HG02678 (cell line): ENCODE data around the gene MYT1.

Source experiments
- ATAC-seq: cut with Tn5 transposase; IDR thresholded peaks from one replicate; pipeline ENCODE4 v1.9.1; 2021; ENCODE audit warnings: mild to moderate bottlenecking, moderate library complexity; ENCODE audit not compliant: unreplicated experiment

The MYT1 gene

DNA sequence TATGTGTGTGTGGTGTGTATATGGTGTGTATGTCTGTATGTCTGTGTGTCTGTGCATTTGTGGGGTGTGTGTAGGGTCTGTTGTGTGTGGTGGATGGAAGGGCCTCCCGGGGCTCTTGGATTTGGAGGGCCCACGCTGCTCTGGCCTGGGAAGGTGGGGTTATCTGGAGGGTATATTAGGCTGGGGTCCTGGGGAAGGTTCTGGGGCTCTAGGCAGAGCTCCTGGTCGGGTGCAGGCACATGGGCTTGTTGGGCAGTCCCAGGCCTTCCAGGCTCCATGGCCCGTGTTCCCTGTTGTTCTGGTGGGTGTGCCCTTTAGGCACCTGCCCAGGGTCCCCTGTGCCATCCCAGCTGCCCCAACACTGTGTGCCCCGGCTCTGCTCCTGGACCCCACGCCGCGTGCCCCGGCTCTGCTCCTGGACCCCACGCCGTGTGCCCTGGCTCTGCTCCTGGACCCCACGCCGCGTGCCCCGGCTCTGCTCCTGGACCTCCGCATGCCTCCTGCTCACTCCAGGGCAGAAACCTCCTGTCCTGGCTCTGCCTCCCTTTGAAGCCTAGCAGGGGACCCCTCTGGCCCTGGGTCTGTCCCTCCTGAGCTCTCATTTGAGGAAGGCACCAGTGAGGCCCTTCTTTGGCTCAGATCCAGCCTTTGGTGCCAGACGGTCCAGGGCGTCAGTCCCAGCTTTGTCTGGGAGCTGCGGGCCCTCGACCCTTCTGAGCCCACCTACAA, 10.2 kb upstream of the MYT1 start:
- ATAC-seq: no peak

DNA sequence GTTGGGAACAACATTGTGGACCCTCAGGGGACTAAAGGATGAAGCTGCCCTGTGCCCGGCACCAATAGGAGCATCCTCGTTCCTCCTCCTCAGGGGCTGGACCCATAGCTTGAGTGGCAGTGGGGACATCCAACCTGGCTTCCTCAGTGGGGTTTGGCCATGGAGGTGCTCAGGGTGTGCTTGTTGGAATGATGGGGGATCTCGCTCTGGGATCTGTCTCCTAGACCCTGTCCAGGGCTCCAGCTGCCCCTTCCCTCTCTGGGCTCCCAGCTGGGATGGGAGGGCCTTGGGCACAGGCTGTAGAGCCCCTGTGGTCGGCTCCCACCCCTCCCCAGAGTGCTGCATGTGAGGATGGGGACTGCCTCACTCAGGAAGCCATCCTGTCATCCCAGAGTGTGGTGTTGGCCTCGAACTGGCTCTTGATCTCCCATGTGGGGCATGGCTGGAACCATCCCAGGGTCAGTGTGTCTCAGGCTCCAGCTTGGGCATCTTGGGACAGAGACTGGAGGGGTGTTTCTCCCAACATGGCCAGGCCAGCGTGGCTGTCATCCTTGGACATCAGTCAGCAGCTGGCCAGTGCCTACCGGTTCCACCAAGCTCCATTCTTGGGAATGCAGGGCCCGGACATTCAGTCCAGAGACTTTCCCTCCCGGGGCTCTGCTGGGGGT, 9.5 kb upstream of the MYT1 start:
- no peak for ATAC-seq

DNA sequence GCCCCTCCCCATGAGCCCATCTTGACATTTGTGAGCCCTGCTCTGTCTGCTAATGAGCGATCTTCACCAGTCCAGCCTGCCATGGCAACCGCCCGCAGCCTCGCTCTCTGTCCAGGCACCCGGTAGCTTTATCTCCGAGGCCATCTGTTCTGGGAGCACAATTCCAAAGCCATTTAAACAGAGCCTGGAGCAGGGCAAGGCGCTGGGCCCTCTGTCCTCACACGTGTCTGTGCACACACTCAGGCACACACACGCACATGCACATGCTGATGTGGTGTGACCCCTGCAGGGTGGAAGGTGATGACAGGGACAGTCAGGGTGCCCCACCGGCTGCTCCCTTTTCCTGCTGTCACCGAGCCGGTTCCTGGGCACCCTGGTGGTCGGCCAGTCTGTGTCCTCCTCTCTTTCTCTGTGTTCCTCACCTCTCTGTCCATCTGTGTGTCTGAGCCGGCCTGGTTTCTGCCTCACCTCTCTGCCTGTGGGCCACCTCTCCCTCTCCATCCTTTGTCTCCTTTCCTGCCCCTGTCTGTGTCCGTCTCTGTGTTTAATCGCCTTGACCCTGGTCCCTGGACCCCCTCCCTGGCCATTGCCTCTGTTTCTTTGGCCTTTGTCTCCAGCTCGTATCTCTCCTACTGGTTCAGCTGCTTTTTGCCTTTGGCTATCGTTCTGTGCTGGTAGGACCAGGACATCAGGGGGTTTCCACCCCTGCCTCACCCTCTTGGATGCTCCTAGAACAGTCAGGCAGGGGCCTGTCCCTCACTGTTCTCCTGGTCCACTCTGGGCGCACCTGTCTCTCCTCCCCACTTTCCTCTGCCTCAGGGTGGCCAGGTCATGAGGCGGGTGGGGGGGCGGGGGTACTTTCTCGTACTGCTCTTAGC, 8.8 kb upstream of the MYT1 start:
- ATAC-seq: no peak

DNA sequence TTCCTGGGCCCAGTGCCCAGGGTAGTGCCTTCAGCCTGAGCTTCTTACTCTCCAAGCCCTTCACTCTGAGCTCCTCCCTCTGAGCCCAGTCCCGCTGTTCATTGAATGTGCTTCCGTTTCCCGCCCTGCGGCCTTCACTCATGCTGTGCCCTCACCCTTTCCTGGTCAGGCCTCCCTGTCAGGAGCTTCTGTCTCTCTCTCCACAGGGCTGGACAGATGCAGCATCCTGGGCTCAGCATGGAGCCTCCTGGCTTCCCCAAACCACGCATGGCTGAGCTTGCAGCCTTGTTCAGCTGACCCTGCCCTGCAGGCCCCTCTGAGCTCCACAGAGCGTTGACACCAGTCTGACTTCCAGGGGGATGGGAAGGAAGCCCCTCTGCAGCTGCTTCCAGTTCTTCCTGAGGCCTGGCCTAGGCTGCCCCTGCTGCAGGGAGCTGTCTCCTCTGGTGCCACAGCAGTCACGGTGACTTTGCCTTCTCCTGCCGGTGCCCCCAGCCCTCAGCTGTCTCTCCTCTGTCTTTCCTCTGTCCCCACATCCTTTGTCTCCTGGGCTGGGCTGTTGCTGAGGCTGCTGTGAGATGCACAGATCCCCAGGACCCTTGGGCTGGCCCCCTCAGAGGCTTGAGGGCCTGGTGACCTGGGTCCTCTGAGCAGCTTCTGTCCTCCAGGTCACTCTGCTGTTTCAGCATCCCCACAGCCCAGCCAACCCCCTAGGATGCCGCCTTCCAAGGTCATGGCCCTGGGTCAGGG, 7.9 kb upstream of the MYT1 start:
- ATAC-seq: no peak

DNA sequence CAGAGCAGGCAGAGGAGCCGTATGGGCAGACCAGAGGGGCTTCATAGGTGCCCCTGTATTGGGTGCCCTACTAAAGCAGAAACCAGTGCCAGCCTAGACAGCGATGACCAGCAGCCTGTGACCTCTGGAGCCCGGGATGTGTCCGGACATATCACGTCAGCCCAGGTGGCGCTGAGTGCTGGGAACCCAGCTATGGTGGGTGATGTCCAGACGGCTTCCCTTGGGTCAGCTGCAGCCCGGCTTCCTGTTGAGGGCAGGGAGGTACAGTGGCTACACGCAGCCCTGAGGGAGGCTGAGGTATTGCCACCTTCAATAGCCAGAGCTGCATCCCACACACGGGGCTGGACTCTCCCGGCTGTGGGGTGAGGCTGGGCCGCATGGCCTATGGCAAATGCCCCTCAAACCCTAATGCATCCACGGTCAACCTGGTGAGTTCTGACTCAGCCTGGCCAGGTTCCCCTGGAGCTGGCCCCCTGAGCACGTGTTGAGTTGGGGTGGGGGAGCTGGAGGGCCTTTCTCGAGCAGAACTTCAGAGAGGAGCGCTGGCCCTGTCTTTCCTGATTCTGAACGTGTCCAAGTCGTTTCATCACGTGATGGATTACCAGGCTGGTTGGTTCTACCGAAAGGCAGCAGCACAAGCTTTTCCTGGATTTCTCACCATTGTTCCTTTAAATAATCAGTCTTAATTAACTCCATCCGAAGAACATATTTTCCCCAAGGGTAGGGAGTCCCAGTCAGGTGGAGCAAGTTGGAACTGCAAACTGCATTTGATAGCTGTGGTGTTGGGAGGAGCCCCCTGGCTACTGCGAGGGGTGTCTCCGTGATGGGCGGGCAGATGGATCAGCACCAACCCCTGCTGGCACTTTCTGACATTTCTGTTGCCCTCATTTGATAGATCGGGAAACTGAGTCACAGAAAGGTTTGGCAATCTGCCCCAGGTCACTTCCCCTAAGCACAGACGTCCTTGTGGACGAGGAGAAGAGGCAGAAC, 7.1 kb upstream of the MYT1 start:
- ATAC-seq: no peak

DNA sequence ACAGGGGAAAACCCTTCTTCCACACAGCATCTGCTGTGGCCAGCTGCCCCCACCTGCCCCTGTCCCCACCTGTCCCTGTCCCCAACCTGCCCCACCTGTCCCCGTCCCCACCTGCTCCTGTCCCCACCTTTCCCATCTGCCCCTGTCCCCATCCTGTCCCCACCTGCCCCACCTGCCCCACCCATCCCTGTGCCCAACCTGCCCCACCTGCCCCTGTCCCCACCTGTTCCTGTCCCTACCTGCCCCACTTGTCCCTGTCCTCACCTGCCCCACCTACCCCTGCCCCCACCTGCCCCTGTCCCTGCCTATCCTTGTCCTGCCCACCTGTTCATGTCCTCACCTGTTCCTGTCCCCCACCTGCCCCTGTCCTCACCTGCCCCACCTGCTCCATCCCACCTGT, 6.4 kb upstream of the MYT1 start:
- no peak for ATAC-seq

DNA sequence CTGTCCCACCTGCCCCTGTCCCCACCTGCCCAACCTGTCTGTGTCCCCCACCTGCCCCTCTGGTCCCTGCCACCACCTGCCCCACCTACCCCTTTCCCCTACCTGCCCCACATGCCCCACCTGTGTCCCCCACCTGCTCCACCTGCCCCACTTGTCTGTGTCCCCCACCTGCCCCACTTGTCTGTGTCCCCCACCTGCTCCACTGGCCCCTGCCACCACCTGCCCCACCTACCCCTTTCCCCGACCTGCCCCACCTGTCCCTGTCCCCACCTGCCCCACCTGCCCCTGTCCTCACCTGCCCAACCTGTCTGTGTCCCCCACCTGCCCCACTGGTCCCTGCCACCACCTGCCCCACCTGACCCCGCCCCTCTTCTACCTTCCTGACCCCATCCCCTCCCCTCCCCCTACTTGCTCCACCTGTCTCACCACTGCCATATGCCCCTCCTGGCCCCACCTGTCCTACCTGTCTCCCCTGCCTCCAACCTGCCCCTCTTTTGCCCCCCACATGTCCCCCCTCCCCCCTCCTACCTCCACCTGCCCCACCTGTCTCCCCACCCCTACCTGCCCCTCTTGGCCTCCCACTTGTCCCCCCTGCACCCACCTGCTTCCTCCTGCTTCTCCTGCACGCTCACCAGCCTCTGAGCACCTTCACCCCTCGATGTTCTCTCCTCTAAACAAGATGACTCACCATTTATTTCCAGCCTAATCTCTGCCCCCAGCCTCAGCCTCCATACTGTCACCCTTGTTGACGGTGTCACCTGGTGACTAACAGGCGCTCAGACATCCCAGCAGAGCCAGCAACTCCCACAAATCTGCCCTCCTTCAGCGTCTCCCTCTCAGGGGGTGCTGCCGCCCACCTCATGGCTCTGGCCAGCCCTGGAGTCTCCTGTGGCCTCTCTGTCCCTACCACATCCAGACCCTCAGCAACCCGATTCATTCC, 5.6 kb upstream of the MYT1 start:
- no peak for ATAC-seq

DNA sequence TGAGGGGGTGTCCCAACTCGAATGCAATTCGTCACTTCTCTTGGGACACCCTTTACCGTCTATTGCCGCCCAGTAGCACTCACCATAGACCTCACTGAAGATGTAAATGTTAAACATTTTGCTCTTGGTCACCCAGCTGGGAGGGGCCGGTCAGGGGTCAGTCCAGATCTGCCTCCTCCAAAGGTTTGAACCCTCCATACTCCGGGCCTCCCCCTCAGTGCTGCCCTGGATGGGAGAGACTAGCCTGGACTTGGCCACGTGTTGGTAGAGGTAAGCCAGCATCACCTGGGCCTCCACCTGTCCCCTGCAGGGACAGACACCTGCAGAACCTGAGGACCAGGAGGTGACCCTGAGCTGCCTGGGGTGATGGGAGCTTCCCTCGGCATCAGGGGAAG, 5.0 kb upstream of the MYT1 start:
- no peak for ATAC-seq

DNA sequence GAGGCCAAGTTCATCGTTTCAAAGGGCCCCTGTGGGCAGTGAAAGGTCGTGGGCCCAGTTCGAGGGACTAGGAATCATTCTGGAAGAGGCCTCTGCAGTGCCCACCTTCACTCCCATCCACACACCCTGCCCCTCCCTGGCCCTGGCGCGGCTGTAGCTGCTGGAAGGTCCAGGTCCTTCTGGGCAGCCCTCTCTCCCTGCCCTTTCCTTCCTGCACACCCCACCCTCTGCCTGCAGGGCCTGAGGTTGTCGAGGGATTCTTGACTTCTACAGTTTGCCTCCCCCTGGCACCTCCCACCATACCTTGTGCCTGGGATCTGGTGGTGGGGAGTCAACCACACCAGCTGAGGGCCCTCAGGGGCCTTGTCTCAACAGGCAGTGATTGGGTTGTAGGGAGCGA, 4.5 kb upstream of the MYT1 start:
- no peak for ATAC-seq

DNA sequence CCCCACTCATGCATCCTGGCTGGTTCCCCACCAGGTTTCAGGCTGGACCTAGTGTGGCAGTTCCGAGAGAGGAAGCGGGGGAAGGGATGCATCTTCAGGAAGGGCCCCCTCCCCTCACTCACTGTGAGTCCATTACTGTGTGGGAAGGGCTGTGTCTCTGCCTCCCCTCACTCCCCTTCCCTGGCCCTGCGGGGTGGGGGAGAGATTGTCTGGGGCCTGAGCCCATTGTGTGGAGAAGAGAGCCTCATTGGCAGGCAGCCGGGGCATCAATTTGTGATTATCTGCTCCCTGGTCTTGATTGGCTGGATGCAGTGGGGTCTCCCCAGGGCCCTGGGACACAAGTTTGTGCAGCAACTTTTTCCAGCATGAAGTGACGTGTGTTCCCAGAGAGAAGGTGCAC, 4.1 kb upstream of the MYT1 start:
- ATAC-seq: no peak

DNA sequence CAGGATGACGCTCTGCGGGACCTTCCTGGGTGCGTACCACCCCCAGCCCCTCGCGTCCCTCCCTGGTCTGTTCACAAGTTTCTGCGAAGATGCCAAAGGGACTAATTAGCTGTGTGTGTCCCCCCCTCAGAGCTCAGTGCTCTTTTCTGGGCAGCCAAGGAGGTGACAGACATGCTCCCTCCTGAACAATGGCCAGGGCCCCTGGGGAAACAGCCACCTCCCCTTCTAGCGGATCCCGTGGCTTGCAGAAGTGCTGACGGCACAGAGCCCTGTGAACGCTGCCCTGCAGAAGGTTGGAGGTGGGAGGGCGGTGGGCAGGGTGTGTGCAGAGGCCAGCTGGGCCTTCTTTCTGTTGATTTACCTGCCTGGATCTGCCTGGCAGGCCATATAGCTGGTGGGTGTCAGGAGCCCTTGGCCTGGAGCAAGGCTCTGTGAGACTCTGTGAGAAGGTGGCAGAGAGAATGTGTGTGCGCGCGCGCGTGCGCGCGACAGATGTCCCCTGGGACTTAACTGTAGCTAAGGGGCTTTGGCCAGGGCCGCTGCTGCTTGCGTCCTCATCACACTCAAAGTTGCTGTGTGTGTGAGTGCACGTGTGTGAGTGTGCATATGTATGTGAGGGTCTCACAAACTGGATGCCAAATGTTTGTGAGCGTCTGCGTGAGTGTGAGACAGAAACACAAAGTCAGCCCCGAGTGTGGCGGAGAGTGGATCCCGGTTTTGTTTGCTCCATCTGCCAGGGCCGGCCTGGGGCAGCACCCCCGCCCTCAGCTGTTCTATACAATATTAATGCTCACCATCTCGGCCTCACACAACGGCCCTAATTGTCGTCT, 3.5 kb upstream of the MYT1 start:
- no peak for ATAC-seq

DNA sequence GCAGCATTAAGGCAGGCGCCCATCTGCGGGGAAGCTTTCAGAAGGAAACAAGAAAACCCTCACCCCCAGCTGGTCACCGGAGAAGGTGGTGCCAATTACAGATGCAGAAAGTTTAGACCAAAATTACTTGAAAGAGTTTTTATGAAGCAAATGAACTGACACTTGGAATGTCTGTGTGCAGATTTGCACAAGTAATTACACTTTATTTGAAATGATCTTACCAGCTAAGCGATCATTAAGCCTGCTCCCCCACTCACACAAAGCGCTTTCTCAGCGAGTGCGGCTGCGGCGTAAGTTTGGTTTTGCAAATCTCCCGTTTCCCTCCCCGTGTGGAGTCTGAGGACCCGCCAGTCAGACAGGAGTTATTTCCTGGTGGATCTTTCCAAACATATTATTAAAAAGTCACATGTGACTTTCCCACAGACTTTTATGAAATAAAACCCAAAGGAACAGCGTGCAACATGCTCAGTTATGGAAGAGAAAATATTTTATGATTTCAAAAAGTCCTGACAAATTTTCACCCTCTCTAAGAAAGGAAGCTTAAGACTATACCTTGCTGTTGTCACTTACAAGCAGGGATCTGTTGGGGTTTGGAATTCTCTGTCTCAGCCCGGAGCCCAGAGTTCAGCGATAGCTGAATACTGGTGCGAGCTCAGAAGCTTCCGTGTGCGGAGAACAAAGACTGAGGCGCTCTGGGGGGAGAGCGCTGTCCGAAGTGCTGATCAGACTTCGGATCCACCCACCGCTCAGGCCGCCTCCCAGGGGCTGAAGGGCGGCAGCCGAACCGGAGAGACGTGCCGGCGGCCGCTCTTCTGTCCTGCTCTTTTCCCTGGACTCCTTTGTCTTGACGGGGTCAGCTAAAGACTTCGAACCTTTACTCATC, 2.7 kb upstream of the MYT1 start:
- ATAC-seq: no peak

DNA sequence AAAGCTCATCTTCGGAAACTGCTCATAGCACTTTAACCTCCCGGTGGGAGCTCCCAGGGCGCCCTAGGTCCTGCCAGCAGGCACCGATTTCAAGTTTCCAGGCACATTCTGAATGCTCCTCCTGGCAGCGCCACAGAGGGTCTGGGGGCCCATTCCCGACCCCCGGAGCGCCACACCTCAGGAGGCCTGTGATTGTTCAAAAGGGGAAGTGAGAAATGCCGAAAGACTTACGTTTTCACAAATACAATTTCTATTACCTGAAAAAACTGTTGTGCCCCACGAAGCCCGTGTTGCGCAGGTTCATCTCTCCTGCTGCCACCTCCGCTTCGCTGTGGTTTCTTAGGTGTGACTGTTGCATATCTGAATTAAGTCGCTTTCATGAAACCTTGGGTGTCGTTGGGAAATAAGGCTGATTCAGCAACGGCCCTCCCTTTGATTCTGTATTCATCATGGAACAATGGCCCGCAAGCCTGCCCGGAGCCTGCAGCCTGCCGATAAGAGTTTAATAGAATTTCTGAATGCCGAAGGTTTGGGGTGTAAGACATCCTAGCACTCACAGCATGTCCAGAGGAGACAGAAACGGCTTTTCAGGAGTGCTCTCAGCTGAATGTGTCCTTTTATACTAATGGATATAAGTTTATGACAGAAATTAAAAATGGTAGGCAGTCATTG, 1.9 kb upstream of the MYT1 start:
- no peak for ATAC-seq

DNA sequence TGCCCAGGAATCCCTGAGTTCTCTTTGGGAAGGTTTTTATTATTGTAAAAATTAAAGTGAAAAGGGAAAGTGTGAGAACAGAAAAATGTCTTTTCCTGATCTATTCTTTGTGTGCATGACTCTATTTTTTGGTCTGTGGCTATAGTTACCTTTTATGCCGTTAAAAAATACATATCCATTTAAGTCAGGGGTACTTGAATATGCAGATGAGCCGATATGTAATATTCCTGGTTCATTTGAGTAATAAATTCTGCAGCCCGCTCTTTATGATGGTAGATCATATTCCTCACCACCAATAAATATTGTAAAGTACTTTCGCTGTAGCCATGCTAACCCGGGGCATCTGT, 503 bp upstream of the MYT1 start:
- no peak for ATAC-seq

DNA sequence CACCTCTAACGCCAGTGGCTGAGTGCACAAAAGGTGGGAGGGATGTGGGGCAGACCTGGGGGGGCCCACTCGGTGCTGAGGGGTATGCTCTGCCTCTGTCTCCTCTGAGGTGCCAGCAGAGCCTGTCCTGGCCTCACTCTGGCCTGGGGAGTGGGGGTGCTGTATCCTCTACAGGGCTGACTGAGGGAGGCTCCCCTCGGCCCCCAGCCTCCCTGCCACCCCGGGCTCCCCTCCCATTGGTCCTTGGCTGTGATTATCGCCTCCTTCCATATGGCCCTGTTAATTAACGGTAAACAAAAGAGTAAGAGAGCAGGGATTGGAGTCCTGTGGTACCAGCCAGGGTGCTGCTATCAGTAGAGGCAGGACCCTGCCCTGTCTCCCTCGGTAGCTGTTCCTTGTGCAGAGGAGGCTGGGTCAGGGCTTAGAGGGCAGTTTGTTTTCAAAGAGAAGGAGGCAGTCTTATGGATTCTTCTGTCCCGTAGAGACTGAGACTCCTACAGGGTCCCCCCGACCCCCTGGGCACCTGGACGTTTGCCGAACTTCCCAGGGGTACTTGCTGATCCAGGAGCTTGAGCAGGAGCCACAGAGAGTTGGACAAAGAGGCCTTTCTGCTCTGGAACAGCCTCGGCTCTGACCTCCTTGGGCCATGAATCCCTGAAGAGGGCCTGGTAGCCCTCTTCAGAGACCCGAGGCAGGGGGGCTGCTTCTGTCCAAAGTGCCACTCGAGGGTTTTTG, 1.8 kb downstream of the MYT1 start:
- ATAC-seq: no peak
